Stimulated activated CD4-positive, alpha-beta T cell treated with anti-CD3 and anti-CD28 coated beads, Interleukin-2, amount 100 ng/mL, for 24 hours (primary cell): ENCODE data around the gene CABYR.

Experiments
- DNase-seq, 2 donors: peaks; one replicate each; pipeline ENCODE4 v3.0.0-alpha.2; 2020

The CABYR gene

DNA sequence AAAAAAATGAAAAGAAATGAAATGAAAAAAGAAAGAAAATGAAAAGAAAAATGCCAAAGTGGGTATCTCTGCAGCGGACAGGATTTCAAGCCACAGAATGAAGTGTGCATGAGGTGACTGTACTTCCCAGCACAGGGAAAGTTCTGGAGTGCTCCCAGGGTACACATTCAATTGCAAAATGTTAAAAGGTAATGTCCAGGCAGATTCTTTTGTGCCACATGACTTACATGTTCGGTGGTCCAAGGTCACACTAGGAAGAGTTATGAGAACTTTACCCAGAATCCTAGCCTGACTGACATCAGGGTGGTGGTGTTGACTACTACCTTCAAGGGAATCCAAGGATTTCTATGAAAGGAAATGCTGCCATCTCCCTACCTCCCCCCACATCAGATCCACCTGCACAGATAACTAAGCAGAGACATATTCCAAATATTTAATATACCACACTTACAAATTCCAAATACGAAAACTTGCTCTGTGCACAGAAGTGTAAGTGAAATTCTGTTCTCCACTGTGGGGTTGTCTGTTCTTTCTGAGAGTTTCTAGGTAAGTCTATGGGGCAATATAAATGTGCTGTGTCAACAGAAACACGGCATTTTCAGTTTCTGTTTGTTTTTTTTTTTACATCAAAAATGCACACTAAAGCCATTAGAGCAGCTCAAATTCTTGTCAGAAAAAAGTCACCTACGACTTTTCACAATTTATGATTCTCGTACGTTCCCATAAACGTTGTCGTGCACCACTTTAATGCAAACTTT lies 56.6 kb downstream of the CABYR start:
- no peak for DNase-seq

GRCh38 chr18:24196764-24197163 lies 57.9 kb downstream of the CABYR start:
- DNase-seq, result no peak

DNA sequence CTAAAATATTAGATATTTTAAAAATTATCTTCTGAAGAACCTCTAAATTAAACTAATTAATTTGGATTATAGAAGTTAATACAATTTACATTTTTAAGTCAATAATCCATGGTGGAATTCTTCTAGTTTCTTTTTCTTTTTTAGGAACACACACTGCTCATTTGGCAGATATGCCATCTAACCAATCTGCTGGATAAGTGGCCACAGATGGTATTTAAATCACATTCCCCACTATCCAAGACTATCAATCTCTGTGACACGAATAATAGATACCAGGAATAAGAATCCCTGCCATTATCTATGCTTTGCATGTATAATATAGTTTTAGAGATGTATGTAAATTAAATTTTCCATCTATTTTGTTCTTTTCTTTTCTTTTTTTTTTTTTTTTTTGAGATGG lies 58.5 kb downstream of the CABYR start:
- no peak for DNase-seq

GRCh38 chr18:24198461-24198860 lies 59.6 kb downstream of the CABYR start:
- DNase-seq, result no peak

DNA sequence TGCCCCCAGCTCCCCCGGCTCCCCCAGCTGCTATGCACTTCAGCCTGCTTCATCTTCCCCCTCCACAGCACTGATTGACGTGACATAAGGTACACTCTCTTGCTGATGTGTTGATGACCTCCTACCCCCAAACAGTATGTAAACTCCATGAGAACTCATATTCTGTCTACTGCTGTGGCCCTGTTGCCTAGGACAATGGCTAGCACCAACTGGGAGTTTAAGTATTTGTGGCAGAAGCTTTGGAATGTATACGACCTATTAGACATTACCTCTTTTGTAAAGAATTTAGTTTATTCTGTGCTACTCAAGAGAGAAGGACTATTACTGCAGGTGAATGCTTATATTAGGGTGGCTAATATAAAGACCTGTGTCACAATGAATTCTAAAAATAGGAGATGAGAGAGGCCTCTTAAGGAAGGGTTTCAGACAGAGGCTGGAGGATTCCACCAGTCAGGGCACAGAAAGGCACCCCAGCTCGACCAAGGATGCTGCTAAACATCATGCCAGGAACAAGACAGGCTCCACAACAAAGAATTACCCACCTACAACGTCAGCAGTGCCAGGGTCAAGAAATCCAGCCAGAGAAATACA lies 60.6 kb downstream of the CABYR start:
- DNase-seq, result no peak

GRCh38 chr18:24200494-24201290 lies 61.8 kb downstream of the CABYR start:
- no peak for DNase-seq

GRCh38 chr18:24201699-24202687 lies 63.1 kb downstream of the CABYR start:
- DNase-seq, result no peak

DNA sequence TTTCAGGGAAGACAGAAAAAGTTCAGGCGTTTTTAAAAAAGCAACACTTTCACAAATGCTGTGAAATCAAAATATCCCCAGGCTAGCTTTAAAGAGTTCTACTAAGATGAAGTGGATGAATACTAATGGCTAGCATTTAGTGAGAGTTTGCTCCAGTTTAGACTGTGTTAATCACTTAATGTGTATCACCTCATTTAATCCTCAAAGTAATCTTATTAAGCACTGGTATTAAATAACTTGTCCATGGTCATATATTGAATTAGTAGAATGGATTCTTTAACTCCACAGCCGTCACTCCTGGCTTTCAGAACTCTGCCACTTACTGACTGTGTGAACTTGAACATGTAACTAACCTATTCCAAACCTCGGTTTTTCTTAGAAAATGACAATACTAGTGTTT lies 66.0 kb downstream of the CABYR start:
- DNase-seq, result no peak

- no peak for DNase-seq
Observed at GRCh38 chr18:24208270-24209035, 69.6 kb downstream of the CABYR start.

DNA sequence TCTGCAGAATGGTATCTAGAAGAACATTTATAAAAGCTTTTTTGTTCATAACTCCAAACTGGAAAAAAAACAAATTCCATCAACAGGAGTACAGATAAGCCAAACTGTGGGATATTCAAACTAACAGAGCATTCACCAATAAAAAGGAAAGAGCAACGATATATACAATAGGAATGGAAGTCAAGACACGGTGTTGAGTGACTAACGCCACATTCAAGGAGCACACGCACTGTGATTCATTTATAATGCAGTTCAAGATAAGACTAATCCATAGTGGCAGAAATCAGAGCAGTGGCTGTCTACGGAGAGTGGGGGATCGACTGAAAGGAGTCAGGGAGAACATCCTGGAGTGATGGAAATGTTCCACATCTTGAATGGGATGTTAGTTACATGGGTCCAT lies 70.7 kb downstream of the CABYR start:
- DNase-seq, result no peak
